GM18507 (cell line): ENCODE measurements around the gene BBX.
"Not testable (repeated sequence)": the region's sequence is repeated elsewhere in the genome, so short reads cannot be mapped to it uniquely, and the experiment has no call there.

Experiments
- DNase-seq: peaks from one replicate; pipeline ENCODE4 v3.0.0; 2011; ENCODE audit warnings: low read depth; ENCODE audit not compliant: insufficient read length; ENCODE audit errors: extremely low spot score
- FAIRE-seq: peaks from 2 replicates; lab custom pipeline; 2011; peaks lifted over from hg19 to GRCh38; lab: Jason Lieb, UNC

BBX gene

DNA sequence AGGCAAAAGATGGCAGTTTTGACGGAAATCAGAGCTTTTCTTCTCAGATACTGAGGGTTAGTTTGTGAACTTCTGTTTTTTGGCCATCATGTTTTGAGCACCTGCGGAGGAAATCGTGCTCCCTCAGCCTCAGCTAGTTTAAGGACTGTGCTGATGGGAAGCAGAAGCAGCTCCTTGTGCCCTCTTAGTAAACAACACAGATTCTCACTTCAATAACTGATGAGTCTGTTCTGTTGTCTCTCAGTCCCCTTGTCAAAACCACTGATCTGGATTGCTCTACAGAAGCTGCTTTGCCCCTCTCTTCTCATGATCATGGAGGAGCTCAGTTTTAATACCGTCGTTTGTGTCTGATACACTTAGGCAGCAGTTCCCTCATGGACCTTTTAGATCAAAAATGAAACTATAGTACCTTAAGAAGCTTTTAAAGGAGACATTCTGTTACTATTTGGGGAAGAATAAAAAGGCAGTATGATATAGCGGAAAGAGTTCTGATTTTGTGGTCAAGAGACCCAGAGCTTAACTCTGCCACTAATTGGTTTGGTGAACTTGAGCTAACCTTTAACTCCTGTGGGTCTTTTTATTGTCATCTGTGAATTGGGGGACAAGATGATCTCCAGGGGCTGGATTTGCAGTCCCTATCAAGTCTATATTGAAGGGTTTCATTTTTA is 152.6 kb downstream of the BBX start:
- FAIRE-seq = peak; percentile 61
- no peak for DNase-seq

DNA sequence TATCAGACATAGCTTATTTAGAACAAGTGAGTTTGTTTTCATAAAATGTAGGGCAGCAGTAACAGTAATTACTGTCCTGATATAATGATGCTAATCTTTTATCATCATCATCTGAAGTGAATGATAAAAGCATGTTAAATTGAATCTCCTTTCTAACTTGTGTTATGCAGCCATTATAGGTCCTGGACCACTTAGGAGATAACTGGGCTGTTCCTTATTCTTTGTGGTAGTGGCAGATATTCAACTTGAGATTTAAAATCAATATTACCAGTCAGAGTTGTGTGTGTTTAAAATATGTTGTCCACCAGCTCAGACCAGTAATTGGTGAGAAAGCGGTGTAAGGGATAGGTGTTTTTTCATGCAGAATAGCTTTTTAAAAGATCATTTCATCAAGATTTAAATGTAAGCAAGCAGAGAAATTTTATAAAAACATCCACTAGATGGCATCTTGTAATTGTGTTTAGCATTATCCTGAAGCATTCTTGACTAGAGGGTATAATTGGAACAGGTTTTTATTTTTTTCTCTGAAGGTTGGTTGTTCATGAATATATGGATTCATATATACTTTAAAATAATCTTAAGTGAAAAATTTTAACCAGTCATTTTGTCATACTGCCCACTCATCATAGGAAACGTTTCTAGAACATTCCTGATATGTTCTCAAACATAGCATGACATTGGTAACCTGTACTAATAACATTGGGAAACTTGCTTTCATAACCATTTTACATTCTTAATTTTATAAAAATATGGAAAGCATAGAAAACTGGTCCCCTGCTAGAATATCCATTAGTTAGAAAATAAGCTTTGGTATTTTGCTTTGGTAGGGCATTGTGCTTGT is 153.9 kb downstream of the BBX start:
- FAIRE-seq (peak; percentile 67), DNase-seq (no peak)

DNA sequence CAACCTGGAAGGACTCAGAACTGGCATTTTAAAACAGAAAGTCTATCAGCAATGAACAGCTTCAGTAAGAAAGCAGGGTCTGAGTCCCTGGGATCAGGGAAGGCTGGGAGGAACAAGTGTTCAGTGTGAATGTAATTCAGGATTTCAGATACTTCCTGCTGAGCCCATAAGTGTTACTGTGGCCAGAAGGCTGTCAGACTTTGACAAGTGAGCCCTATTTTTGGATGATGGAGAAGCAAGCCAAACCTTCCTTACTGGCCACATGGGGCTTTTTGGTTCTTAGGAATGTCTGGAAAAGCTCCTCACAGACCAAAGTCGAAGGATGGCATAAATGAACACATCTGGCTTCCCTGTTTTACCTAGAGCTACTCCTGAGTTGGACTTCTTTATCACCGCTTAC is 157.2 kb downstream of the BBX start:
- FAIRE-seq = no peak
- no peak for DNase-seq

DNA sequence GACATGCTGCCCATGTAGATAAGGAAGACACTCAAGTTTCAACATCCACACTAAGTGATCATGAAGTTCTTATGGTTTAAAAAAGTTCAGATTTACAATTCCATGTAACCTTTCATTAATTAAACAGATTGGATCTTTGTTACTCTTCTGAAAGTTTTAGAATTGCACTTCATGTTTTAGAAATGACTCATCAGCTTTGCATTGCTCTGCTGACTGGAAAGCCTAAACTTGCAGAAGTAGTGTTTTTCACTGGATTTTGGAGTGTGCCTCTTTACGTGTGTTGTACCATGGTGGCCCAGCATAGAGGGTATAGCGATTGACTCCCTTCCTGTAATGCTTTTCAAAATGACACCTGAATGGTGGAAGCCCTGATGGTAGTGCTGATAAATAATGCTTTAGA is 157.9 kb downstream of the BBX start:
- FAIRE-seq (peak; percentile 39), DNase-seq (no peak)

DNA sequence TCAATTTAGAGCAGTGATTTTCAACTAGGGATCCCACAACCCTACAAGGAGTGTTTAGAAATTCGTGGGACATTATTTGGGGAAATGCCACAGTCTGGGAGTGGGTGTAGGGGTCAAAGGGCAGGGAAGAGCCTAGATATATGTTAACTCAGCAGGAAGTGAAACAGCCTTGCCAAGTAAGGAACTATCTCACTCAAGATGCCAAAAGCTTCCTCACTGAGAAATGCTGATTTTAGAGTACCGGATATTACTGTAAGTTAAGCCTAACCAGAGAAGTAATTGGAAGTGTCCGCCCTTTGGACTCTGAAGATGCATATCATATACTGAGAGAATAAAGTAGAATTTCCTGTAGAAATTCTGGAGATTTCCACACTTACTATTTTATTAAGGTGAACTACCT is 158.6 kb downstream of the BBX start:
- DNase-seq = no peak
- FAIRE-seq = no peak

DNA sequence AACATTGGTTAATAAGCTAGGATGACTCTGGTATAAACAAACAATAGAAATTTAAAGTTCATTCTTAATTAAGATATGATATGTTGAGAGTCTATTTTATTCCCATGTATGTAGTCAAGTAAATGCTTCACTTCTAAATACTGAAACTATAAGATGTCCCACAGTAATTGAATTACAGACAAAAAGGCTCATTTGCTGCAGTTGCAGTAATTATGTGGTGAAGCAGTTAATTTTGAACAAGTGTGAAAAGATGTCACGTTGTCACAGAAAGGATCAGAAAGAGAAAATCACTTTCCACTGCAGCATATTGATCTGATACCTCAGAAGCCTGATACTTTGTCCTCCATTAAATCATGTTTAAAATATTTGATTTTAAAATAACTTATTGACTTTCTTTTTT is 159.8 kb downstream of the BBX start:
- DNase-seq = no peak
- no peak for FAIRE-seq

DNA sequence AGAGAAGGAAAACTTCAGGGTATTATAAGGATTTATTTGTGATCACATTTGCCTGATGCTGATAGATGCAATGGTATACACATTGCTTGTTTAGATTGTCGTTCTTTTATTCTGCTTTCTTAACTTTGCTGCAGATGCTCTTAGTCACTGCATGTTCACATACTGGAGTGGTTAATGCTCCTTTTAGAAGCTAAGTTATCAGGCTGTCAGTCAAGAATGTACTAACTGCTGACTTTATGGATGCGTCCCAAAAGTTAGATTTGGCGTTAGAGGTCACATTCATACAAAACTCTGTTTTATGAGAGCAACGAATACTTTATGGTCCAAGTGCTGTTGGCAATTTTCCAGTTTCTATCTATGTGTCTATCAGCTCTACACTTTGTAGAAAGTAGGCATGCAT is 160.7 kb downstream of the BBX start:
- FAIRE-seq (peak; percentile 35), DNase-seq (no peak)

DNA sequence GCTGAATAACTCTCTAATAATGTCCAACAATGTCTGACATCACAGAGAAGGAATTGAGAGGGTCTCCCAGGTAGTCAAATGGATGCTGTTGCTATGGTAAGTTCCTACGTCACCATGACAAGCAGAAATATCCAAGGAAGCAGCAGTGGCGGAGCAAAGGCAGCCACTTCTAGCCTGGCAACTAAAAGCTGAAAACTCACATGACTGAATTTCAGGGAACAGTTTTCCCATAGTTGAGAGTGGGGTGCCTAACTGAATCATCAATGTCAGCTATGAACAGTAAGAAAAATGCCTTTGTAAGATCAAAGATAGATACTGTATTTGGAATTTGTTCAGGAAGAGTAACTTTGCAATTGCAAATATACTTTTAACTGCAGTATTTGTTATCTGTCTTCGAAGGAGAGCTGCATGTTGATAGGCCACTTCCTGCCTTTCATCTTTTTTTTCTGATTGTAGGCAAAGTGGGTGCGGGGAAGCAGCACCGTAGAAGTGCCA is 161.7 kb downstream of the BBX start:
- DNase-seq (no peak), FAIRE-seq (no peak)

DNA sequence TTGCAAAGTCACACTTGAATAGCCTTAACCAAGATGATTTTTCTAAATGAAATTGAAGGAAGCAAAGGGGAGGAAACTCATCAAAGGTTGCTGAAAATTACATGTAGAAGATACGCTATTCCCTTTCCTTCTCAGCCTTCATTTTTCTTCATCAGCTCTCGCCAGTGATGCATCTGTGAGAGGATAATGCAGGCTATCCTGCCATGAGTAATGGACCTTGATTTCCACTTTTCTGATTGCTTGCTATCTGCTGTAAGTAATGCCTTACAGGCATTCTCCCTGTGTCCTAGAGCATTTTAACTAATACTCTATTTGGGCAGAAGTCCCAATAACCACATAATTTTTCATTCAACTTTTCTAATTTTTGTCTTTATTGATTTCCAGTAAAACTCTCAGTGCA is 162.6 kb downstream of the BBX start:
- FAIRE-seq (peak; percentile 31), DNase-seq (no peak)

DNA sequence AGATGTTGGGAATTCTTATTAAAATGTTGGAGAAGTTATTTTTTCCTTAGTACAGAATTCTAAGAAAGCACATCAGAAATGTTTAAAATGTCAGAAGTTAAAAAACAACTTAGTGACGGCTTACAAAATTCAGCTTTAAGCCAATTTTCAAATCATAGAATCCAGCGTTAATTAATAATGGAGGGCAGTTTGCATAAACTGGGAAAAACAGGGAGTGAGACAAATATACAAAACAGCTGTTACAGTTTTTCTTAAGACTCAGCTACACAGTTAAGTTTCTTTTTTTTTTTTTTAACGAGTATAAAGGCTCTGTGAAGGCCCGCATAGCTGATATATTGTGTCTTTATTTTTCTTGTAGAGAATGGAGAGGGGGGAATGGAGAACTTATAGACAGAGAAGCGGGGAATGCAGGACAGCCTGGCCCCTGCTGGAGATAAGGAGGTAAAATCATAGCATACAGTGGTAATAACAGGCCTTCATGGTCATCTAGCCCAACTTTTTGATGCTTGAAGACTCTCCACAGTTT is 164.4 kb downstream of the BBX start:
- no peak for DNase-seq
- FAIRE-seq = no peak

DNA sequence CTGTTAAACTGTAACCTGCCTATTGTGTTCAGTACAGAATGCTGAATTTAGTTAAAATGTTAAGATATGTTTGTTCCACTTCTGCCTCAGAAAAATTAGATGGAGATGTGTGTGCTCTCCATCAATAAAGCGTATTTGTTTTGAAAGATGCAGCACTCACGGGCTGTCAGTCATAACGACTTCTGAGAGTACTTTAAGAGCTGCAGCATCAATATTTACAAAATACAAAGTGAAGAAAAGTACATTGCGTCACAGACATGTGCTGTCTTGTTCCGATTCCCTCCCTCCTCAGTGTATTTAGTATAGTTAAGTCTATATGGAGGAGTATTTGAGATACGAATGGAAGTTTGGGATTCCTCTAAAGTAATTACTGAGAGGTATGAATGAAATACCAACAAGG is 166.6 kb downstream of the BBX start:
- no peak for FAIRE-seq
- DNase-seq = no peak

DNA sequence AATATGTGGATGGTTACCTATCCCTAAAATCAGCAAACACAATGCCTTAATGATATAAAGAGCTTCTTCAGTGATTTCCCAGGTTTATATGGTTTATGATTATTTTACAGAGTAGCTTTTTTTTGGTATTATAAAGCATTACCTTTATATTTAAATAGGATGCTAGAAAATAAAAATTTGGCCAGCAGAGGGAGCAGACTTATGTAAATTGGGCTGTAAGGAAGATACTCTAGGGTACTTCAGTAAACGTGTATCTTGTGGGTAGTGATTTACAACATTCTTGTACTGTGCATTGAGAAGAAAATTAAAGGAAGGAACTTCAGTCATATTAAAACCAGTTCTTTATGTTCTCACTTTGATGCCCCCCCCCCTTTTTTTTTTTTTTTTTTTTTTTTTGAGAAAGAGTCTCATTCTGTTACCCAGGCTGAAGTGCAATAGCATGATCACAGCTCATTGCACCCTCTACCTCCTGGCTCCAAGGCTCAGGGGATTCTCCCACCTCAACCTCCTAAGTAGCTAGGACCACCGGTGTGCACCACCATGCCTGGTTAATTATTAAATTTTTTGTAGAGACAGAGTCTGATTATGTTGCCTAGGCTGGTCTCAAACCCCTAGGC is 167.9 kb downstream of the BBX start:
- peak; percentile 81 for FAIRE-seq
- peak; percentile 4 for DNase-seq

DNA sequence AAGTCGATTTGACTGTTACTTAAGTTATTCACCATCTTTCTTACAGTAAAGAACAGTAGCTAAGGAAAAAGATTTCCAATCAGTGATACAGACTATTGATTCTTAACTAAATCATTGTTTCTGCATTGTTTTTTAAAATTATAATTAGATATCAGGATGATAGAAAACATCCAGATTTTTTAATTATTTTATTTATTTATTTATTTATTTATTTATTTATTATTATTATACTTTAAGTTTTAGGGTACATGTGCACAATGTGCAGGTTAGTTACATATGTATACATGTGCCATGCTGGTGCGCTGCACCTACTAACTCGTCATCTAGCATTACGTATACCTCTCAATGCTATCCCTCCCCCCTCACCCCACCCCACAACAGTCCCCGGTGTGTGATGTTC is 169.2 kb downstream of the BBX start:
- not testable (repeated sequence) for DNase-seq, FAIRE-seq

DNA sequence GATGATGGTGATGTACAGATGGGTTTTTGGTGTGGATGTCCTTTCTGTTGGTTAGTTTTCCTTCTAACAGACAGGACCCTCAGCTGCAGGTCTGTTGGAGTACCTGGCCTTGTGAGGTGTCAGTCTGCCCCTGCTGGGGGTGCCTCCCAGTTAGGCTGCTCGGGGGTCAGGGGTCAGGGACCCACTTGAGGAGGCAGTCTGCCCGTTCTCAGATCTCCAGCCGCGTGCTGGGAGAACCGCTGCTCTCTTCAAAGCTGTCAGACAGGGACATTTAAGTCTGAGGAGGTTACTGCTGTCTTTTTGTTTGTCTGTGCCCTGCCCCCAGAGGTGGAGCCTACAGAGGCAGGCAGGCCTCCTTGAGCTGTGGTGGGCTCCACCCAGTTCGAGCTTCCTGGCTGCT is 174.6 kb downstream of the BBX start:
- FAIRE-seq = not testable (repeated sequence)

DNA sequence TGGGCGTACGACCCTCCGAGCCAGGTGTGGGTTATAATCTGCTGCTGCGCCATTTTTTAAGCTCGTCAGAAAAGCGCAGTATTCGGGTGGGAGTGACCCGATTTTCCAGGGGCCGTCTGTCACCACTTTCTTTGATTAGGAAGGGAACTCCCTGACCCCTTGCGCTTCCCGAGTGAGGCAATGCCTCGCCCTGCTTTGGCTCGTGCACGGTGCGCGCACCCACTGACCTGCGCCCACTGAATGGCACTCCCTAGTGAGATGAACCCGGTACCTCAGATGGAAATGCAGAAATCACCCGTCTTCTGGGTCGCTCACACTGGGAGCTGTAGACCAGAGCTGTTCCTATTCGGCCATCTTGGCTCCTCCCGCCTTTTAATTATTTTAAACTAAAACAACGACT is 175.1 kb downstream of the BBX start:
- DNase-seq, FAIRE-seq: not testable (repeated sequence)

More for the DNA sequence above, 174.6 kb downstream of the BBX start:
- not testable (repeated sequence) for DNase-seq

DNA sequence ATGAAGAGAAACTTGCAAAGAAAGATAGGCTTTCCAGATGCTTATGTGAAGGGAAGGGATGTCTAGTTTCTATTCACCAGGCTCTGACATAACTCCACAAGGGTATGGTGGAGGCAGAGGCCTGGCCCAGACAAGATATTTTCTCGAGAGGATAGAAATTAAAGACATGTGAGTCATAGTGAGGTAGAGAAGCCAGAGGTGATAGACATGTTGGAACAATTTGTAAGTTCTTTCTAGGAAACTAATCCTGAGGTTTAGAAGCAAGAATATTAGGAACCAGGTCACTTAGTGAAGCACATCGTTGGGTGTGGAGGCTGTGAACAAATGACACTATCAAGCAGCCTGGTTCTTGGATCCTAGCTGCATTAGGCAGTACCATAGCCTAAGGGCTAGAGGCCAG is 176.9 kb downstream of the BBX start:
- no peak for FAIRE-seq
- DNase-seq = no peak

DNA sequence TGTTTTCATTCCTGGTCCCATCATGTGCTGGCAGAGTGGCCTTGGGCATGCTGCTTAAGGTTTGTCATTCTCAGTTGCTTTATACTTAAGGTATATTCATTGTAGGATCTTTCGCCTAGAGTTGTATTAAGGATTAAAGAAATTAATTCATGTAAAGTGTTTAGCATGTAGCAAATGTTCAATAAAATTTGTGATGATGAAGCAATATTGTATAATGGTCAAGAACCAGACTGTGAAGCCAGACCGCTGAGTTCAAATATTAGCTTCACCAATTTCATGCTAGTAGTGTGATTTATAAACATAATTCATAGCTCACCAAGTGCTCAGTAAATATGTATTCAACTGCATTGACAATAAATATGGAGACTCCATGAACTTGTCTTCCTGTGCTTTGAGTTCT is 178.5 kb downstream of the BBX start:
- no peak for DNase-seq
- no peak for FAIRE-seq

DNA sequence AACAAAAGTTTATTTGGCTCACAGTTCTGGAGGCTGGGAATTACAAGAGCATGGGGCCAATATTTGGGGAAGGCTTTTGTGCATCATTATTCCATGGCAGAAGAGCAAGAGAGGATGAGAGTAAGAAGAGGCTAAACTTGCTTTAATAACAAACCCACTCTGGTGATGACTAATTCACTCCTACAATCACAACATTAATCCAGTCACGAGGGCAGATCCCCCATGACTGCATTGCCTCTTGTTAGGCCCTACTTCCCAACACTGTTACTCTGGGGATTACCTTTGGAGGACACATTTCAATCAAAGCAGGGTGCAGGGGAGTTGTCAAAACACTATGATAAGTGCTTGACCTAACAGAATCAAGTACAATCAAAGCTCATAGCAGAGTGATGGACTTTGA is 181.7 kb downstream of the BBX start:
- DNase-seq (no peak), FAIRE-seq (no peak)

DNA sequence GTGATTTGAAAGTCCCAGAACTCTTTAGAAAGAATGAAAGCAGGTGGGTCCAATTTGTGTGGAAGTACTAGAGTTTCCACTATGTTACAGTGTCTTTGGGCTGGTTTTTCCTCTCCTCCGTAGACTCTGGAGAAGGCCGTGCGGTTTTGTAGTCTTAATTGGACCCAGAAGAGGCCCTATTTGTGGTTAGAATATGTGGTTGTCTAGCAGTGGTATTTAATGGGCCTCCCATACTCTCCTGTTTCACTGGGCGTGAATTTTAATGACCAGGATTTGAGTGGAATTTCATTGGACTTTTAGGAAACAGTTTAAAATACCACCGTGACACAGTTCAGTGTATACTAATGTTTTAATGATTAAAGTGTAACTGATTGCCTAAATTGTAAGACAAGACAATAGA is 182.3 kb downstream of the BBX start:
- FAIRE-seq (no peak), DNase-seq (no peak)

DNA sequence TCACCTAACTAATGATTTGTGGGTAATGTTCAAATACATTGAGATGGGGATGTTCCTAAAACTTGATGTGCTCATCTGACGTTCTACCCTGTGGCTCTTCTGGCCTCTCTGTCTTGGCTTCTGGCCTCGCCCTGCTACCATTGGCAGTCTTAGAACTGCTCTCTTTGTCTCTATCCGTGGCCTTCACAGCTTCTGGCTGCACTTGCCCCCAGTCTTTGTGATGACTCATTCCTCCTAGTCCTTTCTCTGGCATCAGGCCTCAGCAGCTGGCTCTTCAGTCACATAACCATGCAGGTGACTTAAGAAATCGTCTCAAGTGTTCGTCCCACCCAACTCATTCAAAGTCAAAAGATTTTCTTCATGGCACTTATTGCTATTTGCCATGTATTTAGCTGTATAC is 188.1 kb downstream of the BBX start:
- FAIRE-seq (no peak), DNase-seq (no peak)
